GM12864 (cell line): Measurements from ENCODE around the gene ATP1B4.

Experiments used
- DNase-seq: peaks from one replicate; pipeline ENCODE4 v3.0.0-alpha.2; 2011; ENCODE audit warnings: low read depth
- H3K4me3 ChIP-seq: 2 replicates; pipeline ENCODE4 v1.5.1; 2011; ENCODE audit warnings: mild to moderate bottlenecking, low read depth, low read length, control low read depth
- TF ChIP-seq, protein P1 (sequence below): IDR thresholded peaks from 2 replicates; pipeline ENCODE4 v1.5.1; 2011; ENCODE audit warnings: low read depth, mild to moderate bottlenecking, moderate library complexity, low read length, control low read depth, inconsistent platforms; ENCODE audit errors: missing control alignments

Gene ATP1B4

DNA sequence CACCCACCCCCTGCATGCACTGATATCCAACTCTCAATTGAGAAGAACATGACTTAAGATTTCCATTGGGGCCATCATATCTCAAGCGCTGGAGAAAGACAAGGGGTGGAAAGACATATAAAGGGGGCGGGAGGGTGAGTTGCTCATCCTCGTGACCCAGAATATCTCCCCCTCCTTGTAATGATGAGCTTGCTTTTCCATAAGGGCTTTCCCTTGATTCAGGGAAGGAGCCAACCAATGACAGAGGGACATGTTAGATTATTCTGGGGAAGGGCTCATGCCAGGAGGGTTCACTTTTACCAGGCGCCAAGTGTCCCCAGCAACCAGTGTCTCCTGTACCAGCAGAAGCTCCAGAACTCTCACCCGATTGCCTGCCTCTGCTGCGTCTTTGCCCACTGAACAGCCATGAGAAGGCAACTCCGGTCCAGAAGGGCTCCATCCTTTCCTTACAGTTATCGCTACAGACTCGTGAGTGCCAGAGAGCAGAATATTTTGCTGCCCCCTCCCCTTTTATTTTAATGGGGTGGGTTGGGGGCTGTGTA lies at the start of gene ATP1B4:
Gene ATP1B4, plus strand, starts transcription at position 326 of the 542 bp plus-strand sequence. Its CDS starts 80 bp downstream, at position 406.
- TF ChIP-seq, protein P1, sequence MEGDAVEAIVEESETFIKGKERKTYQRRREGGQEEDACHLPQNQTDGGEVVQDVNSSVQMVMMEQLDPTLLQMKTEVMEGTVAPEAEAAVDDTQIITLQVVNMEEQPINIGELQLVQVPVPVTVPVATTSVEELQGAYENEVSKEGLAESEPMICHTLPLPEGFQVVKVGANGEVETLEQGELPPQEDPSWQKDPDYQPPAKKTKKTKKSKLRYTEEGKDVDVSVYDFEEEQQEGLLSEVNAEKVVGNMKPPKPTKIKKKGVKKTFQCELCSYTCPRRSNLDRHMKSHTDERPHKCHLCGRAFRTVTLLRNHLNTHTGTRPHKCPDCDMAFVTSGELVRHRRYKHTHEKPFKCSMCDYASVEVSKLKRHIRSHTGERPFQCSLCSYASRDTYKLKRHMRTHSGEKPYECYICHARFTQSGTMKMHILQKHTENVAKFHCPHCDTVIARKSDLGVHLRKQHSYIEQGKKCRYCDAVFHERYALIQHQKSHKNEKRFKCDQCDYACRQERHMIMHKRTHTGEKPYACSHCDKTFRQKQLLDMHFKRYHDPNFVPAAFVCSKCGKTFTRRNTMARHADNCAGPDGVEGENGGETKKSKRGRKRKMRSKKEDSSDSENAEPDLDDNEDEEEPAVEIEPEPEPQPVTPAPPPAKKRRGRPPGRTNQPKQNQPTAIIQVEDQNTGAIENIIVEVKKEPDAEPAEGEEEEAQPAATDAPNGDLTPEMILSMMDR, result no peak
- no peak for DNase-seq

DNA sequence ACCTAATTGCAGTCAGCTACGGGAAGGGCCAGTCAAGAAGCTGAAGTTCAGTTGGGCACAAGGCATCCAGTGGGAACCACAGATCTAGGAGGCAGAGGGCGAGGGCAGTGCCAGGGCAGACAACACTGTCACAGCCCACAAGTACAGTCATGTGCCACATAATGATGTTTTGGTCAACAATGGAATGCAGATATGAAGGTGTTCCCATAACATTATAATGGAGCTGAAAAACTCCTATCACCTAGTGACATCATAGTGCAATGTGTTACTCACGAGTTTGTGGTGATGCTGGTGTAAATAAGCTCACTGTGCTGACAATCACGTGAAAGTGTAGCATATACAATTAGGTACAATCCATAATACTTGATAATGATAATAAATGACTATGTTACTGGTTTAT lies 46.1 kb upstream of the ATP1B4 start:
- TF ChIP-seq, protein P1, result no peak
- no peak for DNase-seq
- H3K4me3 ChIP-seq, result no peak overlapping the region

More for the DNA sequence above, at the start of gene ATP1B4:
- H3K4me3 ChIP-seq, result no peak within 1 kb of the TSS

DNA sequence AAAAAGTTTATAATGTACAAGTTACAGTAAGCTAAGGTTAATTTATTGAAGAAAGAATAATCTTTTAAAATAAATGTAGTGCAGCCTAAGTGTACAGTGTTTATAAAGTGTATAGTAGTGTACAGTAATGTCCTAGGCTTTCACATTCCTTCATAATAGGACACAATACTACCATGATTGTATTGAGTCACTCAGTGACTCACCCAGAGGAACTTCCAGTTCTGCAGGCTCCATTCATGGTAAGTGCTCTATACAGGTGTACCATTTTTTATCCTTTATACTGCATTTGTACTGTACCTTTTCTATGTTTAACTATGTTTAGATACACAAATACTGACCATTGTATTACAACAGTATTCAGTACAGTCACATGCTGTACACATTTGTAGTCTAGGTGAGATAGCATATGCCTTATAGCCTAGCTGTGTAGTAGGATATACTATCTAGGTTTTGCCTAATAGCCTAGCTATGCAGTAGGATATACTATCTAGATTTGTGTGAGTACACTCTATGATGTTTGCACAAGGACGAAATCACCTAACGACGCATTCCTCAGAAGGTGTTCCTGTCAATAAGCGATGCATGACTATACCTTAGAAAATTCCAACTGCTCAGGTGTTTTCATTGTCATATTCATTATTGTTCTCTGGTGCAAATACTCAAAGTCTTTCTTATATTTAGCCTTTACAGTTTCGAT lies 45.2 kb upstream of the ATP1B4 start:
- no peak overlapping the region for H3K4me3 ChIP-seq
- TF ChIP-seq, protein P1, result no peak
- no peak for DNase-seq

DNA sequence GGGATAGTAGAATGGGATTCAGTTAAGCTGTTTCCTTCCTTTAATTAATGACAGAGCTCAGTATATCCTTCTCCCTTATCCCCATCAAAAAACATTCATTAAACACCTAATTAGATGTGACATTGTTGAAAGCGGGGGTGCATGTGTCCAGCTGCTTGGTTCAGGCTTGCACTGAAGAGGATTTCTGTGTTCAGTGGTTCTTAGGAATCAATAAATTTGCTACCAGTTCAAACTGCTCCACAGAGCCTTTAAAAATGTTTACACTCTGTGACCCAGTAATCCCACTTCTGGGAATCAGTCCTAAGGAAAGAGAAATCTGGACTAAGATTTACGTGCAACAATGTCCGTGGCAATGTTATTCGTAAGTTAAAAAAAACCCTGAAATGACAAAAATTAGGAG lies 43.5 kb upstream of the ATP1B4 start:
- DNase-seq, result no peak
- TF ChIP-seq, protein P1, result no peak

DNA sequence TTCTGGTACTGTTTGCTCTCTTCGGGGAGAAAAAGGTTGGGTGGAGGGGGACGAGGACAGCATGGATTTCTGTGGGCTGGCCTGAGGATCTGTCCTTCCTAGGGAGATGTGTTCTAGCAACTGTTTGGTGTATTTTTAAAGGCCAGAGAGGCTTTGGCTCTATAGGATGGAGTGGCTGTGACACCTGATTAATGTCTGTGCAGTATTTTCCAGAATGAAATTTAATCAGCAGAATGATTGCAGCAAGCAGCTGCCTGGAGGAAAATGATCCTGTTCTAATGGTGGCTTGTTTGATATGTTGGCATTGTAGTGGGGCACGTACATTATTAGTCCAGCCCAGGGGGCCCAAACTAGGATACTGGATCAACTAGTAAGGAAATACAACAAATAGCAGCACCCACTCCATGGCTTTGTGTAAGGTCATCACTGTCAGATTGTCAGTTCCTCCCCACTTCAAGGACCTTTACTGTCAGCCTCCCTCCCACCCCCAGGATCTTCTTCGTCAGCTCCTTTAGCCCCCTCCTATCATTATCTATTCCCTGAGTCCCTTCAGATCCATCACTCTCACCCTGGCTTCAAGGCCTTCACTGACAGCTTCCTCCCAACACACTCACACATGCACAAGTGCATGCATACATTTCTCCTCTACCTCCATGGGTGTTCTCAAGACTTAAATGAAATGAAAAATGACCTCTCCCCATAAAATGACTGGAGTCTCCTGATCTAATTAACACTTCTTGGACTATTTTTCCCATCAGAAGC lies 40.2 kb upstream of the ATP1B4 start:
- H3K4me3 ChIP-seq, result no peak overlapping the region
- no peak for DNase-seq
- TF ChIP-seq, protein P1, result no peak

More for the DNA sequence above, 43.5 kb upstream of the ATP1B4 start:
- H3K4me3 ChIP-seq, result no peak overlapping the region

DNA sequence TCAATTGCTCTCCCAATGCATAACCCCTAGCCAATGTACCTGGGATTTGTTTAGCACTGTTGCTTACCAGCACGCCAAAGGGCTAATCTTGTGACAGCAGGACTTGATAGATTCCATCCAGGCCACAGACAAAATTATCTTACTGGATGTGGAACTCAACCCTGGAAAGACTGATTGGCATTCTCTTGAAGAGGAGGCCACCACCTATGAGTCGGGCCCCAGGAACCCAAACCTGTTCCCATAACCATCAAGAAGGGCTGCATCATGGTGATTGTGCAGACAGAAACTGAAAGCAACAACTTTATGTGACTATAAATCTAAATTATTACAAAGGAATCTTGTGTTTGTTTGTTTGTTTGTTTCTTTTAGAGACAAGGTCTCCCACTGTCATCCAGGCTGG lies 30.8 kb upstream of the ATP1B4 start:
- no peak for DNase-seq
- TF ChIP-seq, protein P1, result no peak
- no peak overlapping the region for H3K4me3 ChIP-seq
